Measurements from ENCODE around the gene TBC1D10B.
"Not testable (repeated sequence)": the region's sequence is repeated elsewhere in the genome, so short reads cannot be mapped to it uniquely, and the experiment has no call there.

The TBC1D10B gene

GRCh38 chr16:30348113-30348512 is 22.2 kb downstream of the TBC1D10B start:
- no peak for DNase-seq (ENCODE audit: low read depth)
- TF ChIP-seq CTCF (IDR thresholded peaks at IDR 0.05; ENCODE audit: insufficient read depth, low read depth, low read length, missing control alignments): no peak
- no peak overlapping the region for H3K4me3 ChIP-seq (ENCODE audit: low read depth, low read length)

GRCh38 chr16:30346286-30346685 is 24.0 kb downstream of the TBC1D10B start:
- no peak for DNase-seq (ENCODE audit: low read depth)
- no peak overlapping the region for H3K4me3 ChIP-seq (ENCODE audit: low read depth, low read length)
- no peak for TF ChIP-seq CTCF (IDR thresholded peaks at IDR 0.05; ENCODE audit: insufficient read depth, low read depth, low read length, missing control alignments)

GRCh38 chr16:30343491-30343820 is 26.8 kb downstream of the TBC1D10B start:
- H3K4me3 ChIP-seq (ENCODE audit: low read depth, low read length); DNase-seq (ENCODE audit: low read depth): not testable (repeated sequence)

- TF ChIP-seq CTCF (IDR thresholded peaks at IDR 0.05; ENCODE audit: insufficient read depth, low read depth, low read length, missing control alignments): no peak
- no peak for DNase-seq (ENCODE audit: low read depth)
- H3K4me3 ChIP-seq (ENCODE audit: low read depth, low read length): no peak overlapping the region
These were observed 27.4 kb downstream of the TBC1D10B start for GRCh38 chr16:30342751-30343490.

GRCh38 chr16:30341971-30342370 is 28.3 kb downstream of the TBC1D10B start:
- not testable (repeated sequence) for H3K4me3 ChIP-seq (ENCODE audit: low read depth, low read length); DNase-seq (ENCODE audit: low read depth)

GRCh38 chr16:30340621-30341020 is 29.7 kb downstream of the TBC1D10B start:
- TF ChIP-seq CTCF (IDR thresholded peaks at IDR 0.05; ENCODE audit: insufficient read depth, low read depth, low read length, missing control alignments): no peak
- no peak overlapping the region for H3K4me3 ChIP-seq (ENCODE audit: low read depth, low read length)
- no peak for DNase-seq (ENCODE audit: low read depth)

- not testable (repeated sequence) for DNase-seq (ENCODE audit: low read depth); H3K4me3 ChIP-seq (ENCODE audit: low read depth, low read length)
These were observed 31.6 kb downstream of the TBC1D10B start for GRCh38 chr16:30338715-30339114.

- DNase-seq (ENCODE audit: low read depth); H3K4me3 ChIP-seq (ENCODE audit: low read depth, low read length): not testable (repeated sequence)
These were observed 32.3 kb downstream of the TBC1D10B start for GRCh38 chr16:30337964-30338357.

GRCh38 chr16:30335598-30336474 is 34.5 kb downstream of the TBC1D10B start:
- peak; percentile 45 for DNase-seq (ENCODE audit: low read depth)
- H3K4me3 ChIP-seq (ENCODE audit: low read depth, low read length): peak overlapping the region; percentile 73
- no peak for TF ChIP-seq CTCF (IDR thresholded peaks at IDR 0.05; ENCODE audit: insufficient read depth, low read depth, low read length, missing control alignments)

GRCh38 chr16:30335028-30335597 is 35.2 kb downstream of the TBC1D10B start:
- DNase-seq (ENCODE audit: low read depth): peak; percentile 85
- peak overlapping the region; percentile 73 for H3K4me3 ChIP-seq (ENCODE audit: low read depth, low read length)

GRCh38 chr16:30334473-30334989 is 35.8 kb downstream of the TBC1D10B start:
- peak overlapping the region; percentile 73 for H3K4me3 ChIP-seq (ENCODE audit: low read depth, low read length)
- DNase-seq (ENCODE audit: low read depth): peak; percentile 89

- not testable (repeated sequence) for H3K4me3 ChIP-seq (ENCODE audit: low read depth, low read length)
These were observed 46.1 kb downstream of the TBC1D10B start for GRCh38 chr16:30324220-30324619.

More at GRCh38 chr16:30324220-30324619, 46.1 kb downstream of the TBC1D10B start:
- DNase-seq (ENCODE audit: low read depth): not testable (repeated sequence)

Measured in GM12865 (cell line).